SW480 (cell line): ENCODE measurements around the gene TXNDC2.

Source experiments
- DNase-seq: peaks from one replicate; pipeline ENCODE4 v3.0.0-alpha.2; 2016; ENCODE audit warnings: low spot score

TXNDC2 gene

DNA sequence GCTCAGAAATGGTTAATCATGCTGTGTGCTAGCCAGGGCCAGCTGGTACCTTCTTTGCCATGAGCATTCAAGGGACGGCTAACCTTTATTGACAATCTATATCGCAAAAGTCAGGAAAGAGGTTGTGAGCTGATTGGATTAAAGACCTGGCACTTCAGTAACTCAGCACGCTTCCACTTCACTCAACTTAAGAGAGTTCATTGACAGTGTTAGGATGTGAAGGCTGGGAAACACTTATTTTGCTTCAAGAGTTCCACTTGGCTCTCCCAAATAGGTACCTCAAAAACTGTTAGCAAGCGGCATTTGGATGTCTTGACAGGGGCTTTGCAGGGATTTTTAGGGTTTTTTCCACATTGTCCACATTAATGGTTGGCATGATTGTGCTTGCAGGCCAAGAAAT is 25.1 kb upstream of the TXNDC2 start:
- DNase-seq, result no peak

DNA sequence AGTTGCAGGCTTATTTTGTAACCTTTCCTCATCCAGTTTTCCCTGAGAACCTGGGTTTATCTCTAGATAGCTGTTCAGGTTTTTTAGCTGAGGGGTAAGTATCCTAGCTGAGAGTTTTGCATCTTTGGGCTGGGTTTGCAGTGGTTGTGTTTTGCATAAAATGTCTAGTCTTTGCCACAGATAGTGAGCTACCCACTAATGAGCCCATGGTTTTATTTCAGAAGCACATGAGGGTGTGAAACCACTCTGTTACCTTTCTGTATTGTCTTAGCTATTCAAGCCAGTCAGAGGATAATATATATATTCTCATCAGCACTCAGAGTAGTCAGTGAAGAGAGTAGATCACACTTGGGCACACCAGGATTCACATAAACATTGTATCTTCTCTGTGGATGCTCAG is 24.6 kb upstream of the TXNDC2 start:
- no peak for DNase-seq

DNA sequence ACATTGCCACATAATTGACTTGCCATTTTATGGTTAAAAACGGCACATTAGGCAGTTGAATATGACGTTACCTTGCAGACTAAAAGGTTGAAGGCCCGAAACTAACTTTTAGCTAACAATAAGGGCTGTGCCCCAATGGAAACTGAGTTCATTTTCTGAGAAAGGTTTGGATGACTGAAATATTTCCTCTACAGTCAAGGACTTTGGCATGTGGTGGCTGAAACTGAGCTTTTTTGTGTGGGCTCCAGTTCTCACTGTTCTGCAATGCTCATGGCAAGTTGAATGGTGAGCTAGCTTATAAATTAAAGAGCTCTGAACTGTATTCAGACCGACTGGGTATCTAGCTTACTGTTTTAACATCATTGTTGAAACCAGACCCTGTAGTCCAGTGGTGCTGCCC is 23.8 kb upstream of the TXNDC2 start:
- no peak for DNase-seq

DNA sequence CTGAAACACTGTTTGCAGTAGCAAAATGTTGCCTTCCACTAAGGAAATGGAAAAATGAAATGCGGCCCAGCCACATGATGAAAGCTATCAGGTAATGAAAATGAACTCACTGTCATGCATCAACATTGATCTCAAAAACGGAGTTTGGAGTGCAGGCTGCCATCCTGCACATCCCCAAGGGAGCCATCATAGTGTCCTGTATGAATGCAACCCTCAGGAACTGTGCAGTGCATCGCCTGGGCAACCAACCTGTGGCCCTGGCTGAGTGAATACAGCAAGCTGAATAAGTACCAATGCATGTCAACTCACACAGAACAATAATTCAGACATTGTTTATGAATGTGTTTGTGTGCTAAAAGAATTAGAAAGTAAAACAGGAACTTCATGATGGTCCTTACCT is 23.1 kb upstream of the TXNDC2 start:
- DNase-seq, result no peak

DNA sequence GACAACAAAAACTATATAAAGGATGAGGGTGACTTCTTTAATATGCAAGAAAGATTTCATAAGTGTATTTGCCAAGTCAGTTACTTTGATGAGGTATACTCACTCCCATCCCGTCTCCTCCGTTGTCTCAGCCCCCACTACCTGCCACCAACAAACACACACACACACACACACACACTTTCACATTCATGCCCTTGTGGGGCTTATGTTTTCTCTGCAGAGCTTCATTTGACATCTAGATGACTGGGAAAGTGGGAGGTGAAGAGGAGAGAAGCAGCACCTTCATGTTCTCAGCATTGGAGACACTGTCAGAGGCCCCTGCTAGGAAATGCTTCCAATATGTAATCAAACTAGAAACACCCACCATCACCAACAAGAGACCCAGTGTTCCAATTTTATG is 22.5 kb upstream of the TXNDC2 start:
- no peak for DNase-seq

DNA sequence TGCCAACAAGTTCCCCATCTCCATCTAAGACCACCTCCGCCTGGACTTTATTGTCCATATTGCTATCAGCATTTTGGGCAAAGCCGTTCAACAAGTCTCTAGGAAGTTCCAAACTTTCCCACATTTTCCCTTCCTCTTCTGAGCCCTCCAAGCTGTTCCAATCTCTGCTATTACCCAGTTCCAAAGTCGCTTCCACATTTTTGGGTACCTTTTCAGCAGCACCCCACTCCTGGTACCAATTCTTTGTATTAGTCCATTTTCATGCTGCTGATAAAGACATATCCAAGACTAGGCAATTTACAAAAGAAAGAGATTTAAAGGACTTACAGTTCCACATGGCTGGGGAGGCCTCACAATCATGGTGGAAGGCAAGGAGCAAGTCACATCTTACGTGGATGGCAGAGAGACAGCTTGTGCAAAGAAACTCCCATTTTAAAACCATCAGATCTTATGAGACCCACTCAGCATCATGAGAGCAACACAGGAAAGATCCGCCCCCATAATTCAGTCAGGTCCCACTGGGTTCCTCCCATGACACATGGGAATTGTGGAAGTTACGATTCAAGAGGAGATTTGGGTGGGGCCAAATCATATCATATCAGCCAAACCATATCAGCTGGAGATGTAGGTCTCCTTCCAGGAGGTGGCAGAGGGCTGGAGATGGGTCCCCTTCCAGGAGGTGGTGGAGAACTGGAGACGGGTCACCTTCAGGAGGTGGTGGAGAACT is 19.8 kb upstream of the TXNDC2 start:
- DNase-seq, result no peak

DNA sequence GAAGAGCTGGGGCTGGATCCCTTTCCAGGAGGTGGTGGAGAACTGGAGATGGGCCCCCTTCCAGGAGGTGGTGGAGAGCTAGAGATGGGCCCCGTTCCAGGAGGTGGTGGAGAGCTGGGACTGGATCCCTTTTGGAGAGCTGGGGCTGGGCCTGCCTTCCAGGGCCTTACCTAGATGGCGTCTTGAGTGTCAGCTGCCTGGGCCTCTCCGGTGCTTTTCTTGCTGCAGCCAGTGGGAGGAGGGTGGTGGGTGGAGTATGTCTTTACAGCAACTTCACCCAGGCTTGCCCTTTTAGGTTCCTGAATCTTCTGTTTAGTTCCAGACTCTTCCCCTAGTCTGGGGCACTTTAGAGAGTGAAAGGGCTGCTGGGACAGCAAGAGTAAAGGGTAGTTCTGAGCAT is 19.1 kb upstream of the TXNDC2 start:
- DNase-seq, result no peak

DNA sequence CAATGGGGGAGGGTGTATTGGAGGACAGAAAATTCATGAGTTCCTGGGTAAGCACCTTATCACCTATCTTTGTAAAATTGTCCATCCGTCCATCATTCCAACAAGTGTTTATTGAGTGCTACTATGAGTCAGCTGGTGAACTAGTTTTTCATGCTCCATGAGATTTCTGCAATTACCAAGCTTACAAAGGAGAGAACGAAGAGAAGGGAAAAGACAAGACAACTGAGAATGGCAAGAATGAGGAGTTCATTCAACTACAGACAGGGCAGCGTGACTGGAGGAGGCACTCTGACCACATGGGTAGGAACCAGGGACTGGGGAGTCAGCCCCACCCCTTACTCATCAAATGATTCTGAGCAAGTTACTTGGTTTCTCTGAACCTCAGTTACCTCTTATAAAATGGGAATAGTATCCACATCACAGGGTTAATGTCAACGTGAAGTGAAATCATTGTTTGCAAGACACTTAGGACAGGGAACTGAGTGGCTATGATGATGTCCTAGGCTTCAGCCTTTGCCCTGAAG is 18.6 kb upstream of the TXNDC2 start:
- DNase-seq, result no peak

DNA sequence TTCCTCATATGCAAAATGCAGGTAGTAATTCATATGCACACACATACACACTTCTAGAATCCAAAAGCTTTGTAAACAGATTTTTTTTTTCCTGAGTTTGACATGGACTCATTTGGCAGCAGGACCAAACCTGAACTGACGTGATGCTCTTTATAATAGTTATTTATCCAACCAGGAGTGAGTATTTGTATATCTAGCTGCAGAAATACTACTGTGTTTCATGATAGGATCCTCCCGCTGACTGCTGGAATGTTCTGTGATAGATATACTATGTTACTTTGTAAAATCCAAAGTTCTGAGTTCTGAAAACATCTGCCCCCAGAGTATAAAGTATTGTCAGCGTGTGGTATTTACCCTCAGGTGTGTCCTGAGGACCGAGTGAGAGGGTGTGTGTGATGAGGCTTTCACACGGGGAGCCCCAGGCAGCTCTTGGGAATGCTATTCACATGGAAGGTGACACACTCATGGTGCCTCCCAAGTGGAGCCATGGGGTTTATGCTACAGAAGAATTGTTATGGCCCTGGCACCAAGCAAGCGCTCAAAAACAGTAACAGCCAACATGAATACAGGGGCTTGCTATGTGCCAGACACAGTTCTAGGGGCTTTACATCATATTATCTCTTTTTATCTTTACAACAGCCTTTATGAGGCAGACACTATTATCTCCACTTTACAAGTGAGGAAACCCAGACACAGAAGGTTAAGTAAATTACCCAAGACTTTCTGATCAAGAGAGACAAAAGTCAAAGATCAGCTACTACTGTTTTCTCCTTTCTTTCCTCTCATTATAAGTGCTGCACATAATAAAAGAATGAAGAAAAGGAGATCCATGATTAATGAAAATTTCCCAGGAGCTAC is 16.7 kb upstream of the TXNDC2 start:
- DNase-seq, result no peak

DNA sequence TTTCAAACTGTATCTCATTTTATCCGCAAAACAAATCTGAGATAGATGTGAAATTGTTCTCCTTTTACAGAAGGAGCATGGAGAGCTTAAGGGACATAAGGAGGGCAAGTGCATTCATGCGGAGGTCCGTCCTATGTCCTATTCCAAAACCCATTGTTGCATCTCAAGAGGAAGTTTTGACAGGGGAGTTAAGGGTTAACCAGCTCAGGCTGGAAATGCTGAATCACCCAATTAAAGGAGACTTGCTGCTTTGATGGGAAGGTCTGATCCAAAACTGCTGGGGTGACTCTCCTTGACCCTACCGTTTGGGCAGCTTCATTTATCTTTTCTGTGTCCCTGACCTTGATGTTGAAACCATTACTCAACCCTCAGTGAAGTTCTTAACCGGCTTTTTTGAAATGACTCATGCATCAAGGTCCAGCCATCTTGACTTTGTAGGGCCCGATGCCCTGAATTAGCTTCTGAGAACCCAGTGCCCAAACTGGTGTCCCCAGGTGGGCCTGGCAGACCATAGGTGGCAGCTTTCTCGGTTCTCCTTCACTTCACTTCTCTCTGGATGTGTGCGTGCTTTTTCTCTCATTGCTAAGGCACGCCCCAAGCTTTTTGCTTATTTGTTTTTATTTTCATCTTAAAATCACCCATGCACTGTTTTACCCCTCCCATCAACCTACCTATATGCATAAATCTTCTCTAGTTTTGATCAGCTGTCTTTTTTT is 15.9 kb upstream of the TXNDC2 start:
- DNase-seq, result peak; percentile 62

DNA sequence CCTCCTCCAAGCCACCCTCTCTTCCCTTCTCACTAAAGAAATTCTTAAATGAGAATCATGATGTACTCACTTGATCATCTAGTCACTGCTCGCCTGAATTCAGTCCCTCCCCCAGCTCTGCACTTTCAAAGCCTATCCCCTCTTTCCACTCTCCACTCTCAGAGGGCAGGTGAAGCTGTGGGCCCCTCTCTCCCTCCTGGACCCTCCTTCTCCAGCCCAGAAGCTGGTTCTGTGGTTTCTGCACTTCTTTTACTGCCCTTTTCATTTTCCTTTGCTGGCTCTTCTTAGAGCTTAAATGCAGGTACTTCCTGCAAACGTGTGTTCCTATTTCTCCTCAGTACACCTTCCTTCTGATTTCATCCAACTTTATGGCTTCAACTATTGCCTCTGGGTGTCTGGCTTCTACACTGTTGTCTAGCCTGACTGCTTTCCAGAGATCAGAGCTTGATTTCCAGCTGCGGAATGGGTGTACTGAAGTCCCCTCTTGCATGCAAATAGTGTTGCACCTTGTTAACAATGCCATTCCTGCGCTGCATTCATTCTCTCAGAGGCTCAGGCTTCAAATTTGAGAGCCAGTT is 15.3 kb upstream of the TXNDC2 start:
- no peak for DNase-seq

DNA sequence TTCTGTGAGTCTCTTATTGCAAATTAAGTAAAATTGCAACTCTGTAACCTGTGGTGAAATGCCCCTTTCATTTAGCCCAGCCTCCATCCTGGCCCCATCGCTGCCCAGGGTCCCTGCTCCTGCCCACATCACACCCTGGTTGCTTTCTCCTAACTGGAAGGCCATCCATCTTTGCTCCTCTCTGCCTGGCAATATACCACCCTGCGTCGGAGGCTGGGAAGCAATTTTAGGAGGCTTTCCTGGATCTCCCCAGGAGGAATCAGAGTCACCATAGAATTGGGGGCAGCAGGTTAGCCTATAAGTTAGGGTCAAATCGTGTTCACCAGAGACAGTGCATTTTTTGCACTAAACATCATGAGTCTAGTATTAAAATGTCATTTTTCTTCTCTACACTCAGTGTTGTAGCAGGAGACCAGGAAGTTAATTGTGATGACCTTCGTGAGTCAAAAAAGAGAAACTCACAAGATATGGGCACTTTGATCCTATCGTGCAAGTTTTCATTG is 14.5 kb upstream of the TXNDC2 start:
- no peak for DNase-seq

DNA sequence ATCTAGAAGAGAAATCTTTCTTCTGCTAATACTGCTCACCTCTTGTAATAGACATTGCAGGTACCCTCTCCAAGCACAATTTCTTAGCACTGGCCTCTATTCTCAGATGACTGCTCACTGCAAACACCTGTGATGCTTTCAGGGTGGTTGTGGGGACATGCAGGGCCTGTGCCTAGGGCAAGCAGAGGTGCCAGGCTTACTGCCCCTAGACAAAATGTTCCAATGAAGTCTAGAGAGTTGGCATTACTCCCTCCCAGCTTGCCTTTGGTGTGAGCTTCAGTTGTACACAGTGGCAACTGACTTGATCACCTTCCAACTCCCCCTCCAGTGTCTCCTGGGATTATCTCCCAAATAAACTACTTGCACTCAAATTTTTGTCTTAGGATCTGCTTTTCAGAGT is 12.9 kb upstream of the TXNDC2 start:
- DNase-seq, result no peak

DNA sequence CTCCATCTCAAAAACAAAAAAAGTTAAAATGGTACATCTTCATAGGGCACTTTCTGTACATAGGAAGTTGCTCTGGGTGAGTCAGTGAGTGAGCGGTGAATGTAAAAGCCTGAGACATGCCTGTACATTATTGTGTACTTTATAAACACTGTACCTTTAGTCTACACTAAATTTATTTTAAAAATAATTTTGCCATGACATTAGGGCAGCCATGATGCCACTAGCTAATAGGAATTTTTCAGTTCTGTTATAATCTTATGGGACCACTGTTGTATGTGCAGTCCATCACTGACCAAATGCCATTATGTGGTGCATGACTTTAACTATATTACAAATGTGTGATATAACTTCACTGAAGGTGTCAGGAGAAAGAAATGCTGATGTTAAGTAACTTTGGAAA is 11.0 kb upstream of the TXNDC2 start:
- no peak for DNase-seq

DNA sequence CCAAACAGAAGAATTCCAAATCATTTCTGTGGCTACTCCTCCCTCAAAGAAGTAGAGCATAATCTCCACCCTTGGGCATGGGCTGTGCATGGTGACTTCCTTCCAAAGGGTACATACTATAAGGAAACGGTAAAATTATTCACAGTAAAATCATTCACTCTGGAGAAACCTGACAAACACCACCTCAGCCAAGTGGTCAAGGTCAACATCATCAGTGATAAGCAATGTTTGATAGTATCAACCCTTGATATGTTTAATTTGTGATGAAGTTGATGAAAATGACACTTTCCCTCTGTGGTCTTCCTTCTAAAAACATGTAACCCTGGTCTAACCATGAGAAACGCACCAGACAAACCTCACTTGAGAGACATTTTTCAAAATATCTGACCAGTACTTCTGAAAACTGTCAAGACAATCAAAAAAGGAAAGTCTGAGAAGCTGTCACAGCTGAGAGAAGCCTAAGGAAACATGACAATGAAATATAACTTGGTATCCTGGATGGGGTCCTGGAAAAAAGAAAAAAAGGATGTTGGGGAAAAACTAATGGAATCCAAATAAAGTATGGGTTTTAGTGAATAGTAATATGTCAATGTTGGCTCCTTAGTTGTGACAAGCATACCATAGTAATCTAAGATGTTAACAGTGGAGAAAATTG is 9.4 kb upstream of the TXNDC2 start:
- no peak for DNase-seq

DNA sequence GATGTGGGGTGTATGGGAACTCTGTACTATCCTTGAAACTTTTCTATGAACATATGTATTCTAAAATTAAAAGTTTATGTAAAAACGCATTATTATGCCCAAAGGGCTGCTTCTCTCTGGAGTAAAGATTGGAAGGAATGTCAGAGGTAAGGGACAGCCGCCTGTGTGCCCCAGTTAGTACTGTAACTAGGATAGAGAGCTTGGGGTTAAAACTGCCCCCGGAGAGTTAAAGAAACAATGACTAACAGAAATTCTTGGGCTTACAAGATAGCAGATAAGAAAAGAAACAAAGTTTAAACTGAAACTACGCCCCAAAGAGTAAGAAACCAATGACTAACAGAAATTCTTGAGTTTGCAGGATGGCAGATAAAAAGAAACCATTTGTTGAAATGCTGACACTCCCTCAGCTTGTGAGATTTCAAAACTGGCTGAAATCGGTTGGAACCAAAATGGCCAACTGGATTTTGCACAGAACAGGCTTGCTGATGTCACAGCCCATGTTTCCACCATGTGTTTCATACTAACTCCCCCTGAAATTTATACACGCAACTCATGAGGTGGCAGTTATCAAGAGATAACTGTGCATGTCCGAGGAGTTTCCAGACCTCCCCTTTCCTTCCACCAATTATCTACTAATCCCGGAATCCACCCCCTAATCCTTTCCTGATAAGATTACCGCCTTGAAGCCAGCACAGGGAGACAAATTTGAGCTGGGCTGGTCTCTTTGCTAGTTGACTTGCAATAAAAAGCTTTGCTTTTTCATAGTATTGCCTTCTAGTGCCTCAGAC is 8.7 kb upstream of the TXNDC2 start:
- peak; percentile 13 for DNase-seq

DNA sequence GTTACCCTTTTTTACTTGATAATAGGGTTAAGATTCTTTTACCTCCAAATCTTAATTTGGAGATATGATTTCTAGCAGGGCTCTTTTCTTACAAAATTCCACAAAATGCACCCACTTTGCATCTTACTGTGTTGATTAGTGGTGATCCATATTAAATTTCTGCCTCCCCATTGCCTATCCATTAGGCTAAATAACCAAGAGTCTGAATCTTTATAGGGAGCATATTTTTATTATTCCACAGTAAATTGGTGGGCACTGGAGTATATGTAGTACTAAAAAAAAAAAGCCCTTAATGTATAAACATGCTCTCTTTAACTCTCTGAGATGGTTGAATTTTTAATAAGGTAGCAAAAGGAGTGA is 8.1 kb upstream of the TXNDC2 start:
- no peak for DNase-seq

DNA sequence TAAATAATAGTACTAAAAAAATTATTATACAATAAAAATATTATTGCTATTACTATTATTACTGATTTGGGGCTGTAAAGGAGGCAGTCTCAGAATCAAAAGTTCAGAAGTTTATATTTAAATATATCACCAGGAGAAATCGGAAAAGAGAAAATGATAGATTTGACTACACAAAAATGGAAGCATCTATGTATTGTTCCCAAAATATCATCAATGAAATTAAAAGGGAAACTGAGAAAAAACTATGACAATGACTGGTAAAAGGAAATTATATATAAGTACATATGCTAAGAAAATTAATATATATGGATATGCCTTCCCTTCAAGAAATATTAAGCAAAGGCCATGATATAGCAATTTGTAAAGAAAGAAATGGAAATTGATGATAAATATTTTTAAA is 7.7 kb upstream of the TXNDC2 start:
- no peak for DNase-seq

DNA sequence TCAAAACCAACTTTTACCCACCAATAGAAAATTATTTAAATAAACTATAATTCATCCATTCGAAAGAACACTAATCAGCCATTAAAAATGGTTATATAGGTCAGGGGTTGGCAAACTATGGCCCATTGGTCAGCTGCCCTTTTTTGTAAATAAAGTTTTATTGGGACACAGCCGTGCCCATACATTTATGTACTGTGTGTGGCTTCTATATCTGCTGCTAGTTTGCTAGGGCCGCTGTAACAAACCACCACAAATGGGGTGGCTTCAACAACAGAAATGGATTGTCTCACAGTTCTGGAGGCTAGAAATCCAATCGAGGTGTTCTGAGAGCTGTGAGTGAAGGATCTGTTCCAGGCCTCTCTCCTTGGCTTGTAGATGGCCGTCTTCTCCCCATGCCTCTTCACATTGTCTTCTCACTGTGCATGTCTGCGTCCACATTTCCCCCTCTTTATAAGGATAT is 7.0 kb upstream of the TXNDC2 start:
- no peak for DNase-seq

DNA sequence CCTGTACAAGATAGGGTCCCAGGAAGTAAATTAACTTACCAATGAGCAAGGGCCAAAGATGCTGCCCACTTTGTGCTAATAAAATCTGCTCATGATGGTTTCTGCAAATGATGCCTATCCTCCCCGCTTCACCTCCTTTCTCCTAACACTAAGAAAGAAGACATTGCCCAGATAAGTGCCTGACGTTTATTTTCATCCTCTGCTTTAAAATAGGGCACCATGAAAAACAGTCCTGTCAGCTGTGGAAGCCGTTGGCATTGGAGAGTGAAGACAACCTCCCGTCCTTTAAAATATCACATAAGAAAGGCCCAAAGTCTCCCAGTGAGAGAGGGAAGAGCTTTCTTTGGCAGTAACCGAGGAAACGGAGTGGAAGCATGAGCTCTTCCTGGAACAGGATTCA is 1.7 kb upstream of the TXNDC2 start:
- no peak for DNase-seq
